HG02610 (cell line): ENCODE results near the gene SLCO2B1.

Source experiments
- ATAC-seq: cut with Tn5 transposase; IDR thresholded peaks from one replicate; pipeline ENCODE4 v1.9.1; 2021; ENCODE audit warnings: mild to moderate bottlenecking, moderate library complexity; ENCODE audit not compliant: unreplicated experiment

The SLCO2B1 gene

DNA sequence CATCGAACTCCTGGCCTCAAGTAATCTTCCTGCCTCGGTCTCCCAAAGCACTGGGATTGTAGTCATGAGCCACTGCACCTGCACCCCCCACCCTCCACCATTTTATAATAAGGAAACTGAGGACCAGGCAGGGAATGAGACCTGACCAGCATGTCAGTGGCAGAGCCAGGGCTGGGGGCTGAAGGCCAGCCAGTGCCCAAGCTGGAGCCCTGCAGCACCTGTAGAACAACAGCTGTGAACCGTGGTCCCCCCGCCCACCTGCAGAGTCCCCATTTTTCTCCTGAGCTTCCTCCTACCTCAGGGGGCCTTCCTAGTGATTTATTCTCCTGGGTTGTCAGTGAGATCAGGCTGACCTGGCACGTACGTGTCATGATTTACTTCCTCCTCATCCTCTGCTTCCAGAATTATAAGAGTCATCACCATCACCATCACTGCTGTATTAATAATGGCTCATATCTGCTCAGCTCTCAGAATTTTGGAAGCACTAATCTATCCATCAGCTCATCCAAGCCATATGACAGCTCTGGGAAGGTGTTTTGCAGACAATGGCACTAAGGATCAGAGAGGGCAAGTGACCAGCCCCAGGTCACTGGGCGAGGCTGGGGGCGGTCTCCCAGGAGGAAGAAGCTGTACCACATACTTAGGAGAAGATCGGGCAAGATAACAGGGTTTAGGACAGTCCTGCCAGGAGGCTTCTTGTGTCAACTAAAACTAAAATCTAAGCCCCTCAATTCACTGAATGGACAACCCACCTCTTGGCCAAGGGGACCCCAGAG lies 5.5 kb upstream of the SLCO2B1 start:
- no peak for ATAC-seq

DNA sequence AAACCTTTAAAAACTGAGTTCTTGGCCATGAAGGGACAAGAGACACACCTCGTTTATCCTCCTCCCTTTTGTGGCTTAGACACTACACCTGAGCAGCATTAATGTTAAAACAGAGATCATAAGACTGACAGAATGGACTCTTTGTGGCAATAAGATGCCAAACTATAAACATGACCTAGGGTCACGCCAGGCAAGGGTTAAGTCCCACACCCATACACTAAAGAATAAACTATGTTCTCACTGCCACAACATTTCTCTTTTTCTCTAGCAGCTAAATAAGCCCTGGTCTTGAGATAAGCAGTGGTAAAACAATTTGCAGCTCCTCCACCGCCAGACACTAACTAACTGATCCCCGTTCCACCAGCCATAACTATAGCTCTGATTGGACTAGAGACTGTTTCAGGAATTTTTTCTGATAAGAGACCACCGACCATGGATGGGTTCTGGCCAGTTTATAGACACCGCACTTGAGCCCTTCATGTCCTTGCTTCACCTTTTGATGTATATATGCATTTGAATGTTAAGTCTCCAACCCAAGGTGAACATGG lies 4.9 kb upstream of the SLCO2B1 start:
- no peak for ATAC-seq

DNA sequence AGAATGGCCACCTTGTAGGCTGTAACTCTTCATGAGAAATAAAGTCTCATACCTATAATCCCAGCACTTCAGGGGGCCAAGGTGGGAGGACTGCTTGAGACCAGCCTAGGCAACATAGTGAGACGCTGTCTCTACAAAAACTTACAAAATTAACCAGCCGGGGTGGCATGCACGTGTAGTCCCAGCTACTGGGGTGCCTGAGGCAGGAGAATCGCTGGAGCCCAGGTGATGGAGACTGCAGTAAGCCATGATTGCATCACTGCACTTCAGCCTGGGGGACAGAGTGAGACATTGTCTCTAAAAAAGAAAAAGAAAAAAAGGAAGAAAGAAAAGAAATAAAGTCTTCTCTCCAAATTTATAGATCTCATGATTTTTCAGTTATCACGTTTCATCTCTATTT lies 4.2 kb upstream of the SLCO2B1 start:
- ATAC-seq = no peak

DNA sequence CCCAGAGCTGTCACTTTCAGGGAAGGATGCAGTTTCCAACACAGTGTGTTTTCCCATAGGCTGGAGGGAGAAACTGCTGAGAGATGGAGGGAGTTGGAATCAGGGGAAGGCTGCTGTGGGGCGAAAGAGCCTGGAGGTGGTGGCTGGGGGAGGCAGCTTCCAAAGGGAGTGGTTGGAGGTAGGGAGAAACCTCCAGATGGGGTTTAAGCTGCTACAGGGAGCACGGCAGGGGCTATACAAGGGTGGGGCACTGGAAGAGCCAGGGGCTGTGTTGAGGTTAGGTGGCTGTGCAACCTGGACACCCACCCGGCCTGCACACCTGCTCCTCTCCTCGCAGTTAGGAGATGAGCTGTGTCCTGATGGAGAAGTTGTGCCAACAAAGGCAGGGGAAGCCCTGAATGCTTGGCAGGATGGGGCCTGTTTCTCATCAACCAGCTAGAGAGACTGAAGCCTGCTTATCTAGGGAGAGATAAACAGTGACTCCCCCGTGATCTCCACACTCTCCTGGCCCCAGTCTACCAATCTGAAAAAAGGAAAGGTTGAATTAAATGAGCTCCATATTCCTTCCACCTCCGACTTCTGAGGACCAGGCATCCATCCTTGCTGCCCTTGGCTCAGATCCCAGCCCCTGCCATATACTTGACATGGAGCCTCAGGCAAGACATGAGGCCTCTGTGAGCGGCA lies 3.6 kb upstream of the SLCO2B1 start:
- ATAC-seq = no peak

DNA sequence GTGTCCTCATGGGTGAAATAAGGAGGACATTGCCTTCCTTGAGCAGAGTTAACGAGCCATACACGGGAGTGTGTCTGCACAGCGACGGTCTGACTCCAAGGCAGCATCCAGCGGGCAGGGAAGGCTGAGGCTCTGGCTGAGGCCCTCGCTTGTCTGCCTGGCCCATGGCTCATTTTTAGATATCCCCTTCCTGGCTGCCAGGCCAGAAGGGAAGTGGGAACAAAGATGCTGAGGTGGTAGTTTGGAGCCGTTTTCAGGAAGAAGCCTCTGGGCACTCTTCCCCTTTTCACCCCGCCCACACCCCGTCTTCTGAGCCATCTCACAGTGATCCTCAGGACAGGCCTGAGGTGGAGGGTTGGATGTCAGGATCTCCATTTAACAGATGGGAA lies 3.0 kb upstream of the SLCO2B1 start:
- no peak for ATAC-seq

DNA sequence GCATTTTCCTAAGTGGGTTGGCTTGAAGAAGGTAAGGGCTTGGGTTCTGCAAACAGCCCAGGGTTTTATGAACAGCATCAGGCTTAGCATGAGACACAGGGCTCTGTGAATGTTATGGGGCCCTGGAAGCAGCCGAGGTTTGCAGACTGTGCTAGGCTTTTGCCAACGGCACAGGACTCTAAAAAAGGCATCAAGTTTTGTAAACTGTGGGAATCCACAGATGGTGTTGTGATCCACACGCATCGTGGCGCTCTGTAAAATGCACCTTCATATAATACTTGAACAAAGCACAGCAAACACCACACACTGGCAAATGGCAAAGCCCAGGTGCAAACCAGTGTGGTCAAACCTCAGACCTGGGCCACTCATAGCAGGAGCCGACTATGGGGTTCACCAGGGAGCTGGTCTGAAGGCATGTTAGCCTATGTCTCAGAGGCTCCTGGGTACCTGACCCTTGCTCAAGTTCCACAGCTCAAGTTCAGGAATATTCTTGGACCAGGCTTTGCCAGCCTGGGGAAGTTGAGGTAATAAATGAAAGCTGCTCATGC lies 2.4 kb upstream of the SLCO2B1 start:
- ATAC-seq = no peak

DNA sequence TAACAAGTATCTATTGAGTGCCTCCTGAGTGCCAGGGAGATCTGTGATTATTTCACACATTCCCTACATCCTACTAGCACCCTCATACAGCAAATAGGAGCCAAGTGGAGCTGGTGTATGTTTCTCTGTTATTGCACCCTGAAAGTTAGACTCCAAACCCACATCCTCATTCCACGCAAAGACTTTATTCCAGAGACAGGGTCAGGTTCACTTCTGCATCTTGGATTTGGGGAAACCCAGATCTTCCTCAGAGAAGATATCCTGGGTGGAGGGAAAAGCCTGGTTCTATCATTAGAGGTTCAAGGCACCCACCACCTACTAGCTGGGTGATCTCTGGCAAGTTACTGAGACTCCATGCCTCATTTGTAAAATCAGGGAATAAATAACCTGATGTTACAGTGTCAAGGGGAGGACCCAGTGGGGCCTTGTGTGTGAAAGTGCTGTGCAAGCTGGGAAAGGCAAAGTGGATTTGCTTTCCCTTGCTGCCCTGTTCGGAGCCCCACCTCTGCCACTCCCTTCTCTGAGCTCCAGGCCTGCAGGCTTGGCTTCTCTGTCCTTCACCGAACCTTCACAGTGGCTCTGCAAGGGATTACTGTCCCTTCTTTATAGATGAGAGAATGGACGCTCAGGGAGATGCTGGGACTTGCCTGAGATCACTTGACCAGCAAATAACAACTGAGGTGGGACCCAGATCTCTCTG lies 991 bp upstream of the SLCO2B1 start:
- no peak for ATAC-seq

DNA sequence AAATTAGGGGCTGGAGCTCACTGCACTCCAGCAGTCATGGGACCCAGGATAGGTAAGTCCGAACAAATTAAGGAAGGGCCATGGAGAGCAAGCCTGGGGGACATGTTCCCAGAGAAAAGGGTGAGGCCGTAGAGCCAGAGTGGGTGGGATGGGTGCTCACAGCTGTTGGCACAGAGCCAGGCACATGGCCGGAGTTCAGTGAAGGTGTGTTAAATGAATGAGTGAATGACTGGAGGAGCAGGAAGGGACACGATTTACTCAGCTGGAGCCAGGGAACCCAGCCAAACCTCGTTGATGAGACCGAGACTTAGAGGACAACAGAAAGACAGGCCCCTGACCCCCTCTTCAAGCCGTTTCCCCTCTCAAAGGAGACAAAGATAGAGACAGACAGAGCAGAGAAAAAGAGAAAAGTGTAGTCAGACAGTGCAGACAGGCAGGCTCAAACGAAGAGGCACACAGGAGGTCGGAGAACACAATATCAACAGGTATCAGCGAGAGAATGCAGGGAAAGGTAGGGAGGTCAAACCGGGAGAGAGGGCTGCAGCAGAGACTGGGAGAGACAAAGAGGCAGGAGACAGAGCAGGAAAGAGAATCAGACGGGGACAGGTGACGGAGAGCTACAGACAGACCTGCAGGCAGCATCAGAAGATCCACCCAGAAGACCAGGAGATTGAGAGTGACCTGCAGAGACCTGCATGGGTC lies 590 bp downstream of the SLCO2B1 start:
- ATAC-seq = no peak

DNA sequence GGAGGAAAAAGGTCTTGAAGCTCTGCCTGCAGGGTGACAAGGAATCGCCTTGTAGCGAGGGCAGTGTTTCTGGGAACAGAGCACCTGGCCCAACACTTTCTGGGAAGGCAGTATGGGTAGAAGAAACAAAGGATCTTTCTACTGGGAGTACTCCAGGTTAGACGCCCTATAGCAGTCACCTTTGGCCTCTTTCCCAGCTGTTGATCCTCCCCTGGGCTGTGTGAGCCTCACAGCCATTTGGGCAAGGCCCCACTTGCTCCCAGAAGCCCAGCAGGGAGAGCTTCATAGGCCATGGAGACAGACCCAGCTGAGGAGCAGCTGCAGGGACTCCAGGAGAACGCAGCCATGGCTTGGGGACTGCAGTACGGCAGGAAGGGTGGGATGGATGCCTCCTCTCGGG lies 1.2 kb downstream of the SLCO2B1 start:
- no peak for ATAC-seq

DNA sequence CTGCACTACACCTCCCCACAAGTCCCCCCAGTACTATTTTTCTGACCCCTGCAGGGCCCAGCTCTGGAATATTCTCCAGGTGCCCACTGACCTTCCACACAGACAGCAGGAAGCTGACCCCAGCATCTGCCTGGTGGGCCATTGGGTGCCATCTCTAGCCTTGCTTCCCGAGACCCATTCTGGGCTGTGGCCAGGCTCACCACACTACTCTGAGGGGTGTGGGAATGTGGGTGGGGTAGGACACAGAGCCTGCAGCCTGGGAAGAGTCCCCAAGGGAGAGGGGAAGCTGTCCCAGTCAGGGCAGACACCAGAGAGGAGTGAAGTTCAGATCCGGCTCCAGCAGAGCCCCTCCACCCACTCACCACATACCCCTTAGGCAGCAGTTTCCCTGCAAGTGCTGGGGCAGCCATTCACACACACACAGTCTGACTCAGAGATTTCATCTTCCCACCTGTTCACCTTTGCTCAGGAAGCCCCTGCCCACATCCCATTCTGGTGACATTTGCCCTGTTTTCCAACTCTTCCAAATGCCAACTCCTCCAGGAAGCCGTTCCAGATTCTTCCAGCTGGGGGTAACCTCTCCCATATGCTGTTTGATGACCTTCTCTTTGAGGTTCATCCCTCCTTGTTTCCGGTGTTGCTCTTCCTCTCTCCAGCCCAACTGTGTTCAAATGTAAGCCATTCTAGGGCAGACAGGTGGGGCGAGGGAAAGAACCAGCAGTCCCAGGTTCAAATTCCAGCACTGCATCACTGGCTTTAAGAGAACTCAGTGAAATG lies 1.9 kb downstream of the SLCO2B1 start:
- ATAC-seq = no peak

DNA sequence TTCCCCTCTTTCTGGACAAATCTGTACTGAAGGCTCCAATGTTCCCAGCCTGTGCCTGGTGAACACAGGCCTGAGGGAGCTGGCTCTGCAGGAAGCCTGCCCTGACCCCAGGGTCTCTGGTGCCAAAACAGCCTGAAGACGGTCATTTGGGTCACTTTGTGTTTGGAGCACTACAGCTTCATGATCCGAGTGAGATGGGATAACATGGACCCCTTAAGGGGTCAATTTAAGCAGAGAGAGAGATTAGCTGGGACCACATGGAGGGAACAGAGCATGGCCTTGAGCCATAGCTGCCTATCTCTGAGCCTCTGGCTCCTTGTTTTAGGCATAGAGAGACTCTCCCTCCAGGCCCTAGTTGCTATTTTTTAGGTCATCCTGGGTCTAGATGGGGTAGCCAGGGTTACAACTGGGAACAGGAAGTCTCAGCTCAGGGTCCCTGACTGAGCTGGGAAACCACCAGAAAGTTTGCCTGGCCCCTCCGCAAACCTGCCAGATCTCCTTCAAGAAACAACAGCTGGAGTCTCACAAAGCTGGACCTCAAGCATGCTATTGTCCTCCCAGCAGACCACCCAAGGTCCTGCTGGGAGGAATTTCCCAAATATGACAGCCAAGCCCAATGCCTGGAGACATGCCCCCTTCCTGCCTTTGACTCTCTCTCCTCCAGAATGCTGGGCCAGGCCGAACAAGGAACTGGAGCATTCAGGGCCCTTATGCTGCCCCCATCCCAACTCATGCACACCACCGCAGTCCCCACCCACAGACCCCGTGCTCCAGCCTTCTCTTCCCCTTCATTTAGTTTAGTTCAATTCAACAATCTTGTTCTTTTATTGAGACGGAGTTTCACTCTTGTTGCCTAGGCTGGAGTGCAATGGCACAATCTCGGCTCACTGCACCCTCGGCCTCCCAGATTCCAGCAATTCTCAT lies 4.0 kb downstream of the SLCO2B1 start:
- no peak for ATAC-seq

DNA sequence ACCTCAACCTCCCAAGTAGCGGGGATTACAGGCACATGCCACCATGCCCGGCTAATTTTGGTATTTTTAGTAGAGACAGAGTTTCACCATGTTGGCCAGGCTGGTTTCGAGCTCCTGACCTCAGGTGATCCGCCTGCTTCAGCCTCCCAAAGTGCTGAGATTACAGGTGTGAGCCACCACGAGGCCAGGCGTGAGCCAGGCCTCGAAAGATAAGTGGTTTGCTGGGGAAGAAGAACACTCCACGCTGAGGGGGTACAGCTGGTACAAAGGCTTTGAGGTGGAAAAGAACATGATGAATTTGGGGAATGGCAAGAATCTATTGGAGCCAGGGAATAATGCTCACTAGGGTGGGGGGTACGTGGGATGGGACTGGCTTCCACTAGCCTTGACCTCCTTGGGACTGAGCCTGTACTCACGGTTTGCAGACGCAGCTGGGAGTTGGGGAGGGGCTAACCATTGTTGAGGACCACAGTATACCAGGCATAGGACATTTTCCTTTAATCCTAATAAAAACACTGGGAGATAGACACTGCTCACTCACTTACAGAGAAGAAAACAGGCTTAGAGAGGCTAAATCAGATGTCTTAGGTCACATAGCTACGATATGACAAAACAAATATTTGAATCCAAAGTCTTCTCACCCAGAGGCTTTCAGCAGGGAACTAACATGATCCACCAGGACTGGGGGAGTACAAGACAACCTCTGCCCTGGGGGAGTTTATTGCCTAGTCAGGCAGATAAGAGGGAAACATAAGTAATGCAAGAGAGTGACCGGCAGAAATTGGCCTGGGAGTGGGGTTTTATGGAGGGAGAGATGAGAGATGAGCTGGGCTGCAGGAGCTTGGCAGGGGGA lies 4.9 kb downstream of the SLCO2B1 start:
- ATAC-seq = no peak

DNA sequence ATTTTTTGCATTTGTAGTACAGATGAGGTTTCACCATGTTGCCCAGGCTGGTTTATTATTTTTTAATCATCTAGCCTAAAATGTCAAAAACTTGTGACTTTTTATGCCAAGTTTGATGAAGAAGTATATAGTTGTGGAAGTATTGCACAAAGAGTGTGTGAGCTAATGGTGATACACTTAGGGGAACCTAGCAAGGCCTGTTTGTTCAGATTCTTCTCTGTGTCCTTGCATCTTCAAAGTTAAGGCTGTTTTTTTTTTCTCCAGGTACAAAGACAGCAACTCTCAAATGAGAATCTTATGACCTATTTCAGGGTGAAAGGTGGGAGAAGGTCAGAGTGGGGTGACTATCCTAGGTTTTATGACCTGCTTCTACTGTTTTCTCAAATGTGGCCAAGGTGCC lies 7.3 kb downstream of the SLCO2B1 start:
- no peak for ATAC-seq

DNA sequence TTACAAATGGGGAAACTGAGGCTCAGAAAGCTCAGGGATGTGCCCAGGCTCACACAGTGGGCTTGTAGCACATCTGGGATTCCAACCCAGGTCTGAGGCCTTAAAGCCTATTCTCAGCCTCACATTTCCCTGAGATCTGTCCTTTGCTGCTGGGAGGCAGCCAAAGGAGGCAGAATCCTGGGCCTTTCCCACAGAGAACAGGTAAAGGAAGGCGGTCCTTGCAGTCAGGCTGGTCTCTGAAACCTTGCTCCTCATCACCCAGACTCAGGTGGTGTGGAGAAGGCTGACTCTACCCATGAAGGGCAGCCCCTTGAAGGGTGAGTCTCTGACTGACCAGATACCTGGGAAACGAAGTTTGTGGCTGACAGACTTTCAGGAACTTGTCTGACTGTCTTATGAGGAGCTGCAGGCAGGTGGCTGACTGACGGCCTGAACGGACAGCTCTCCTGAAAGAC lies 7.8 kb downstream of the SLCO2B1 start:
- ATAC-seq = no peak

DNA sequence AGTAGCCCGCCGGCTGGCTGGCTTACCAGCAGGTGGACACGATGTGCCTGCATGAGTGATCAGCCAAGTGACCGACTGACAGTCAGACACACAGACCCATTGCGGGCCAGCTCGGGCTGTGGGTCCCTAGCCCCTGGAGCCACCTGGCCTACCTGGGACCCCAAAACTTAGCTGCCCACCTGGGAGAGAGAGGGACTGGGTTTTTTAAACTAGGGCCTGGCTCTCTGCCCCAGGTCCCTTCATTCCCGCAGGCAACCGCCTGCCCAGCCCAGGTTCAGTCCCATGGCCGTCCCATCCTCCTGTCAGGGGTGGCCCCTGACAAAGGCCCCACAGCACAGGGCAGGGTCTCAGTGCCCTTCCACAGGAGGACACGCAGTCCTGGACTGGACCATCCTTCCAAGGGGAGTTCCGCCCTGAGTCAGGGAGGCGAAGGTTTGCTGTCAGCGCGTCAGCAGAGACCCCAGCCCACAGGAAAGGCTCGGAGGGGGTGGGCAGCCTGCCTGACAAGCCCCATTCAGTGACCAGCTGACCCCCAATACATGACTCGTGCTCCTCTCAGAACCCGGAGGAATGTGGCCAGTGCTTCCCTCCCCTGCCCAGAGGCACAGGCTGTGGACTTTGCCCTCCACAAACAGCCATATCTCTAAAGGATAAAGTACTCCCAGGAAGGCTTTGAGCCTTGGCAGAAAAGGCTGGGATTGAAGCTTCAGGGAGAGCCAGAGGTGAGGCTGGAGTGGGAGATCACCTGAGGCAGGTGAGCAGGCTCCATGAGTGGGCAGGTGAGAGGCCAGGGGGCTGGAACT lies 8.4 kb downstream of the SLCO2B1 start:
- no peak for ATAC-seq

DNA sequence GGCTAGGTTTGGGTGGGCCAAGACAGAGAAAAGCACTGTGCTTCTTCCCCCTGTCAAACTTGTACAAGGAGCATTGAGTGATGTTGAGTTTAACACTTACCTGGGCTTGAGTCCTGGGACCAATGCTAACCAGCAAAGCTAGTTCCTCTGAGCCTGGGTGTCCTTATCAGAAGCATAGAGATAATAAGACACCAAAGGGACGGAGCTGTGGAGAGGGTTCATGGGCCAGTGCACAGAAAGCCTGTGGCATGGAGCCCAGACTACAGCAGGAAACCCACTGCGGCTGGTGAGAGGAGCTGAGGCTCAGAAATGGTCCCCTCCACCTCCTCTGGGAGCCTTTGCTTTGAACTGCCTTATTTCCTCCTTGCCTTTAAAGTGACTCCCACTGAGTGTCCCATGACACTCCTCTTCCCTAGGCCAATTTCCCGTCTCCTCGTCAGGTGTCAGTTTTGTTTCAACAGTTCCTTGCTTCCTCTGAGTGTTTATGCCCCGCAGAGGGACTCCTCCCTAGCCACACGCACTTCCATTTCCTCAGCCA lies 9.4 kb downstream of the SLCO2B1 start:
- ATAC-seq = no peak

DNA sequence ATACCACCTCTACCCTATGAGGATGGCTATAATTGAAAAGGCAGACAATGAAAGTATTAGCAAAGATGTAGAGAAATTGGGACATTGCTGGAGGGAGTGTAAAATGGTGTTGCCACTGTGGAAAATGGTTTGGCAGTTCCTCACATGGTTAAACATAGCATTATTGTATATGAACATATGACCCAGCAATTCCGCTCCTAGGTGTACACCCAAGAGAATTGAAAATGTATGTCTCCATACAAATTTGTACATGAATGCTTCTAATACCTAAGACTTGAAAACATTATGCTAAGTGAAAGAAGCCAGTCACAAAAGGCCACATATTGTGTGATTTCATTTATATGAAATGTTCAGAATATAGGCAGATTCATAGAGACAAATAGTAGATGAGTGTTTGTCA lies 10.0 kb downstream of the SLCO2B1 start:
- no peak for ATAC-seq
